Measurements from ENCODE around the gene TUBGCP2.
A peak's percentile ranks its signal among the peaks of the same experiment; 100 is the strongest.

The TUBGCP2 gene
- long read RNA-seq, donor 1, full-length matches to known transcripts, result 25 of 169 reads
- long read RNA-seq, donor 1, partial matches to known transcripts, result 98 of 169 reads
- long read RNA-seq, donor 1, other reads (novel, unspliced or antisense), result 46 of 169 reads
- long read RNA-seq, donor 2, full-length matches to known transcripts, result 12 of 60 reads
- long read RNA-seq, donor 2, partial matches to known transcripts, result 21 of 60 reads
- long read RNA-seq, donor 2, other reads (novel, unspliced or antisense), result 27 of 60 reads
- long read RNA-seq, donor 3, full-length matches to known transcripts, result 7 of 16 reads
- long read RNA-seq, donor 3, partial matches to known transcripts, result 9 of 16 reads
- long read RNA-seq, donor 3, other reads (novel, unspliced or antisense), result 0 of 16 reads
- long read RNA-seq, donor 4, full-length matches to known transcripts, result 12 of 96 reads
- long read RNA-seq, donor 4, partial matches to known transcripts, result 49 of 96 reads
- long read RNA-seq, donor 4, other reads (novel, unspliced or antisense), result 35 of 96 reads
- long read RNA-seq, donor 5, full-length matches to known transcripts, result 20 of 37 reads
- long read RNA-seq, donor 5, partial matches to known transcripts, result 17 of 37 reads
- long read RNA-seq, donor 5, other reads (novel, unspliced or antisense), result 0 of 37 reads
- long read RNA-seq, donor 6, full-length matches to known transcripts, result 8 of 85 reads
- long read RNA-seq, donor 6, partial matches to known transcripts, result 77 of 85 reads
- long read RNA-seq, donor 6, other reads (novel, unspliced or antisense), result 0 of 85 reads
- long read RNA-seq, donor 7, full-length matches to known transcripts, result 34 of 85 reads
- long read RNA-seq, donor 7, partial matches to known transcripts, result 51 of 85 reads
- long read RNA-seq, donor 7, other reads (novel, unspliced or antisense), result 0 of 85 reads
- long read RNA-seq, donor 8, full-length matches to known transcripts, result 22 of 49 reads
- long read RNA-seq, donor 8, partial matches to known transcripts, result 27 of 49 reads
- long read RNA-seq, donor 8, other reads (novel, unspliced or antisense), result 0 of 49 reads

- peak; percentile 96 for DNase-seq
Observed at GRCh38 chr10:133308421-133309099, at the start of gene TUBGCP2, which contains the start of gene ZNF511. Gene TUBGCP2 (minus strand): TSS chr10:133308872. CDS start chr10:133302941, 5,931 bp downstream. Gene ZNF511 (plus strand): TSS chr10:133308914. CDS start chr10:133308944, 30 bp downstream.

- DNase-seq, result peak; percentile 82
Observed at GRCh38 chr10:133357285-133358161, 48.9 kb upstream of the TUBGCP2 start, which contains the start of gene FUOM. Gene FUOM (minus strand): TSS chr10:133358019. CDS start chr10:133358007, 12 bp downstream.

GRCh38 chr10:133356549-133357284 lies 48.0 kb upstream of the TUBGCP2 start:
- DNase-seq, result no peak

GRCh38 chr10:133355991-133356390 lies 47.3 kb upstream of the TUBGCP2 start:
- DNase-seq, result no peak

- no peak for DNase-seq
Observed at GRCh38 chr10:133355266-133355665, 46.6 kb upstream of the TUBGCP2 start.

- DNase-seq, result no peak
Observed at GRCh38 chr10:133354672-133355240, 46.1 kb upstream of the TUBGCP2 start.

GRCh38 chr10:133353988-133354605 lies 45.4 kb upstream of the TUBGCP2 start:
- no peak for DNase-seq

- no peak for DNase-seq
Observed at GRCh38 chr10:133353202-133353959, 44.7 kb upstream of the TUBGCP2 start.

GRCh38 chr10:133351408-133352318 lies 43.0 kb upstream of the TUBGCP2 start:
- no peak for DNase-seq

- DNase-seq, result no peak
Observed at GRCh38 chr10:133350950-133351329, 42.3 kb upstream of the TUBGCP2 start.

GRCh38 chr10:133350283-133350949 lies 41.7 kb upstream of the TUBGCP2 start:
- DNase-seq, result no peak

GRCh38 chr10:133349577-133350011 lies 40.9 kb upstream of the TUBGCP2 start:
- no peak for DNase-seq

- no peak for DNase-seq
Observed at GRCh38 chr10:133349160-133349568, 40.5 kb upstream of the TUBGCP2 start.

- DNase-seq, result no peak
Observed at GRCh38 chr10:133347710-133348517, 39.2 kb upstream of the TUBGCP2 start.

- DNase-seq, result no peak
Observed at GRCh38 chr10:133346413-133346812, 37.7 kb upstream of the TUBGCP2 start.

GRCh38 chr10:133344236-133344635 lies 35.6 kb upstream of the TUBGCP2 start:
- DNase-seq, result no peak
